CD14-positive monocyte (primary cell): ENCODE results near the gene SLC9A9. TPM values are rescaled to one million over a fixed set of nuclear protein-coding genes. Genes with fewer than 3 reads are reported as not detected.
A peak's percentile ranks its signal among the peaks of the same experiment; 100 is the strongest.

Experiments
- DNase-seq, 3 donors: peaks; one replicate each; pipeline ENCODE4 v3.0.0-alpha.2; 2011 to 2022
- H2AFZ ChIP-seq: 2 replicates; pipeline ENCODE4 v1.6.0; 2012; ENCODE audit warnings: mild to moderate bottlenecking, low read depth, low read length, inconsistent platforms; ENCODE audit not compliant: insufficient read depth, poor library complexity, severe bottlenecking
- H3K27ac ChIP-seq, 2 donors: 1 replicate in 1 of 2; 2 replicates in 1 of 2; pipeline ENCODE4 v1.5.1; 2012 to 2013; ENCODE audit warnings: low read length in 2 of 2, control low read depth in 1 of 2, inconsistent platforms in 1 of 2, low read depth in 1 of 2, mild to moderate bottlenecking in 1 of 2
- H3K27me3 ChIP-seq, 2 donors: one replicate each; pipeline versions ENCODE4 v1.6.0 to v1.6.1; 2011 to 2013; ENCODE audit warnings: low read length in 2 of 2; ENCODE audit not compliant: control insufficient read depth in 2 of 2, insufficient read depth in 2 of 2
- H3K36me3 ChIP-seq, 2 donors: replicated peaks in 1 of 2; 1 replicate in 1 of 2; 2 replicates in 1 of 2; pipeline versions ENCODE4 v1.5.1 to v1.6.1; 2012 to 2013; ENCODE audit warnings: low read length in 2 of 2, control low read depth in 1 of 2, inconsistent platforms in 1 of 2, mild to moderate bottlenecking in 1 of 2; ENCODE audit not compliant: insufficient read depth in 2 of 2, control insufficient read depth in 1 of 2
- H3K4me1 ChIP-seq, 2 donors: 1 replicate in 1 of 2; 2 replicates in 1 of 2; pipeline versions ENCODE4 v1.5.1 to v1.6.1; 2012 to 2013; ENCODE audit warnings: low read length in 2 of 2, control low read depth in 1 of 2, inconsistent platforms in 1 of 2, mild to moderate bottlenecking in 1 of 2, moderate library complexity in 1 of 2; ENCODE audit not compliant: insufficient read depth in 2 of 2, control insufficient read depth in 1 of 2
- H3K4me2 ChIP-seq: replicated peaks from 2 replicates; pipeline ENCODE3; 2012; ENCODE audit warnings: low read length, moderate library complexity, mild to moderate bottlenecking; ENCODE audit not compliant: poor library complexity, severe bottlenecking; ENCODE audit errors: extremely low read depth
- H3K4me3 ChIP-seq, 3 experiments: fragments of 200-600 bp in 1 of 3; sonication (generic) in 1 of 3; replicated peaks in 1 of 3; 1 replicate in 2 of 3; 2 replicates in 1 of 3; pipeline ENCODE4 v1.5.1; 2011 to 2013; ENCODE audit warnings: low read length in 3 of 3, mild to moderate bottlenecking in 3 of 3, control low read depth in 2 of 3, low read depth in 2 of 3, inconsistent platforms in 1 of 3, moderate library complexity in 1 of 3
- H3K79me2 ChIP-seq: 2 replicates; pipeline ENCODE4 v1.6.0; 2012; ENCODE audit warnings: mild to moderate bottlenecking, control low read depth, inconsistent platforms, low read length, moderate library complexity; ENCODE audit not compliant: insufficient read depth
- H3K9ac ChIP-seq: 2 replicates; pipeline ENCODE4 v1.6.0; 2017; ENCODE audit warnings: low read length, mild to moderate bottlenecking; ENCODE audit not compliant: insufficient read depth, poor library complexity, severe bottlenecking
- H3K9me3 ChIP-seq, 2 donors: replicated peaks in 1 of 2; 1 replicate in 1 of 2; 2 replicates in 1 of 2; pipeline versions ENCODE4 v1.5.1 to v1.6.1; 2012 to 2013; ENCODE audit warnings: low read length in 2 of 2, control low read depth in 1 of 2; ENCODE audit not compliant: control insufficient read depth in 1 of 2, insufficient read depth in 1 of 2
- H4K20me1 ChIP-seq: 2 replicates; pipeline ENCODE4 v1.6.0; 2012; ENCODE audit warnings: mild to moderate bottlenecking, low read length, control low read depth, moderate library complexity; ENCODE audit not compliant: insufficient read depth
- H3K27ac Mint-ChIP-seq, 7 donors: one replicate each; pipeline ENCODE4 v1.8.0; 2020; ENCODE audit warnings: mild to moderate bottlenecking in 7 of 7, mixed read lengths in 7 of 7, moderate library complexity in 6 of 7, inconsistent platforms in 2 of 7
- H3K27me3 Mint-ChIP-seq, 3 donors: one replicate each; pipeline ENCODE4 v1.8.0; 2021 to 2022; ENCODE audit warnings: low read depth in 3 of 3, mild to moderate bottlenecking in 3 of 3, mixed read lengths in 3 of 3, moderate library complexity in 3 of 3, inconsistent platforms in 1 of 3
- H3K36me3 Mint-ChIP-seq, 2 donors: one replicate each; pipeline ENCODE4 v1.8.0; 2020; ENCODE audit warnings: mixed read lengths in 2 of 2, inconsistent platforms in 1 of 2, mild to moderate bottlenecking in 1 of 2
- H3K4me1 Mint-ChIP-seq: one replicate; pipeline ENCODE4 v1.8.0; 2020; ENCODE audit warnings: mild to moderate bottlenecking, mixed read lengths
- H3K4me3 Mint-ChIP-seq, 2 donors: one replicate each; pipeline ENCODE4 v1.8.0; 2020; ENCODE audit warnings: mild to moderate bottlenecking in 2 of 2, mixed read lengths in 2 of 2, moderate library complexity in 1 of 2
- H3K9me3 Mint-ChIP-seq, 7 donors: one replicate each; pipeline ENCODE4 v1.8.0; 2020 to 2022; ENCODE audit warnings: mixed read lengths in 7 of 7, mild to moderate bottlenecking in 6 of 7, moderate library complexity in 6 of 7, inconsistent platforms in 2 of 7
- CTCF ChIP-seq: fragments of 200-600 bp; IDR thresholded peaks from one replicate; pipeline ENCODE4 v1.8.0; 2022; ENCODE audit warnings: antibody characterized with exemption, mild to moderate bottlenecking
- WGBS: methylation state at CpG from one replicate; pipeline ENCODE4 v1.1.5; 2013; ENCODE audit warnings: missing lambda C conversion rate; ENCODE audit not compliant: insufficient coverage; 5-methylcytosine and 5-hydroxymethylcytosine counted together
- intact Hi-C, 2 donors: fragments of 100-400 bp; cut with micrococcal nuclease; formaldehyde crosslinking; loops; one replicate each; pipeline versions ENCODE4 v1.15.0 to v1.15.1; 2023
- polyA plus RNA-seq, 3 donors: library from polyadenylated mRNA; depleted of rRNA in 1 of 3; unstranded in 2 of 3; stranded (reverse) in 1 of 3; fragments of 300-500 nt in 2 of 3; fragments of >200 nt in 1 of 3; fragmentation: Illumina TruSeq in 2 of 3; gene quantifications; 1 replicate in 2 of 3; 2 replicates in 1 of 3; pipeline ENCODE4 v1.2.3, GENCODE V29; 2012 to 2021

Gene SLC9A9
- polyA plus RNA-seq, 3 donors = 14.1 to 32.8 (median 27.0) TPM

- Histone ChIP-seq H3K36me3 (no peaks in the 10 kb centered on the region), H3K79me2 (peaks cover 20% of the 10 kb centered on the region), H3K9ac (no peak overlapping the region), H4K20me1 (no peaks in the 10 kb centered on the region), H3K4me1 (peaks cover 82 to 83% of the 10 kb centered on the region in 2 donors), H3K27ac (peak overlapping the region in 1 of 2 donors; percentile 80), H3K9me3 (no peaks in the 10 kb centered on the region), H3K4me3 (peak overlapping the region in 1 of 3 experiments; percentile 18), H3K27me3 (no peaks in the 10 kb centered on the region), H2AFZ (no peak overlapping the region), H3K4me2 (peak overlapping the region; percentile 14)
- intact Hi-C loops = loop anchor here in 1 of 2 donors (5.0 to 10.0 kb wide), 2 partner anchors 41 to 164 kb away; partner anchors contain the start of gene DIPK2A
- Mint-ChIP-seq H3K4me3 (no peak overlapping the region), H3K9me3 (peaks cover 0 to 2% (median 0%) of the 10 kb centered on the region in 7 donors), H3K4me1 (peaks cover 83% of the 10 kb centered on the region), H3K27me3 (no peaks in the 10 kb centered on the region), H3K36me3 (peaks cover 3 to 8% of the 10 kb centered on the region in 2 donors), H3K27ac (peak overlapping the region in 3 of 7 donors; percentile 42 to 54 (median 48))
- TF ChIP-seq CTCF = no peak
- no CpG with 5 or more reads among the region's 2 CpGs for WGBS
- DNase-seq = no peak
Observed at GRCh38 chr3:143810953-143811265, 37.4 kb downstream of the SLC9A9 start.

GRCh38 chr3:143810166-143810952 is 37.9 kb downstream of the SLC9A9 start:
- intact Hi-C loops = loop anchor here in 1 of 2 donors (5.0 to 10.0 kb wide), 2 partner anchors 42 to 164 kb away; partner anchors contain the start of gene DIPK2A
- Histone ChIP-seq H3K9me3 (no peaks in the 10 kb centered on the region), H3K27ac (peak overlapping the region in 1 of 2 donors; percentile 43), H2AFZ (no peak overlapping the region), H3K79me2 (peaks cover 20% of the 10 kb centered on the region), H3K4me3 (peak overlapping the region in 1 of 3 experiments; percentile 18), H3K4me2 (no peak overlapping the region), H3K36me3 (no peaks in the 10 kb centered on the region), H3K4me1 (peaks cover 82% of the 10 kb centered on the region in 2 donors), H3K9ac (no peak overlapping the region), H3K27me3 (no peaks in the 10 kb centered on the region), H4K20me1 (no peaks in the 10 kb centered on the region)
- 100% methylated on average over 1 of the region's 2 CpGs for WGBS
- Mint-ChIP-seq H3K27me3 (peaks cover 0 to 1% (median 0%) of the 10 kb centered on the region in 3 donors), H3K27ac (peak overlapping the region in 5 of 7 donors; percentile 42 to 63 (median 48)), H3K4me3 (no peak overlapping the region), H3K36me3 (peaks cover 3 to 4% of the 10 kb centered on the region in 2 donors), H3K4me1 (peaks cover 83% of the 10 kb centered on the region), H3K9me3 (peaks cover 0 to 2% (median 0%) of the 10 kb centered on the region in 7 donors)
- no peak for TF ChIP-seq CTCF
- DNase-seq = no peak
